Adrenal gland (tissue), 5 donors: ENCODE results near the gene HAUS7.

Source experiments
- CTCF ChIP-seq, 6 experiments: fragments of 450-650 bp in 4 of 6; fragments of 200-600 bp in 2 of 6; sonication (generic) in 1 of 6; IDR thresholded peaks; 1 replicate in 5 of 6; 2 replicates in 1 of 6; pipeline versions ENCODE4 v1.5.1 to v1.8.0; 2016 to 2021; ENCODE audit warnings: antibody characterized with exemption in 6 of 6, mild to moderate bottlenecking in 2 of 6, moderate library complexity in 1 of 6
- POLR2A ChIP-seq, 2 donors: fragments of 450-650 bp; IDR thresholded peaks; one replicate each; pipeline ENCODE4 v1.6.1; 2017; ENCODE audit warnings: antibody characterized with exemption in 2 of 2, mild to moderate bottlenecking in 2 of 2, moderate library complexity in 1 of 2
- donor health status: DM: no; HTN: no; CAD: no.

DNA sequence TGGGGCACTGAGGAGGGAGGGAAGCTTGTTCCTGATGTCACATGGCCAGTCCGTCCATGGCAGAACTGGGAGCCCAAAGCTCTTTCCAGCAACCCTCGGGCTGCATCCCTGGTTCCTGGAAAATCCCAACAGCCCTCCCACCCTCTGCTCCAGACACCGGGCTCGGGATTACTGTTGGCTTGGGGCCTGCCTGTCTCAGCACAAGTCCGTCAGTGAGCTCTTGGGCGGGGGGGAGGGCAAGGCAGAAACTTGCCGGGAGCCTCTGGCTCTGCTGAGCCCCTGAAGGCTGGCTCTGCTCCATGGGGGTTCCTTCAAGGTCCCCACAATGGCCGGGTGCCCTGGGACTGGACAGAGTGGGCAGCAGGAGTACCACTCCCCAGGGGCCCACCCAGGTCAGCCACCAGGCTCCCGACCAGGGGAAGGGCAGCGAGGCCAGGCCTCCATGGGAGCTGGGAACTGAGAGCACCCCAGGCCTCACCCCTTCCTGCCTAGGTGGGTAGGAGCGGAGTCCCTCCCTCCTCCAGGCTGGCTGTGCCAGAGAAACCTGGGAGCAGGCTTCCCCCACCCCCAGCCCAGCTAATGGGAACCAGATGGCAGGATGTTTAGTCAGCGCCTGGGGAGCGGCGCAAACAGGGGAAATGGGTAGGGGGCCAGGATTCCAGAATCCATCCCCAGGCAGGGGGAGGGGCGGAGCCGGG, 6.4 kb upstream of the HAUS7 start:
- TF ChIP-seq CTCF (IDR thresholded peaks at IDR 0.05) (no peak), POLR2A (IDR thresholded peaks at IDR 0.05) (no peak)
